AG04450 (cell line): ENCODE data around the gene NCR3LG1. TPM values are rescaled to one million over a fixed set of nuclear protein-coding genes. Genes with fewer than 3 reads are reported as not detected.

Experiments used
- CTCF ChIA-PET: fragments of 300-600, 350-600 bp; formaldehyde crosslinking; extraction: SDS; loops from one replicate; lab custom pipeline; 2022; ENCODE audit warnings: antibody characterized with exemption, inconsistent platforms; lab: Charles Lee
- POLR2A ChIA-PET: fragments of 350-600 bp; formaldehyde crosslinking; extraction: SDS; loops from one replicate; lab custom pipeline; 2021; ENCODE audit warnings: antibody characterized with exemption, inconsistent platforms; lab: Yijun Ruan, JAX
- DNase-seq: peaks from one replicate; pipeline ENCODE4 v3.0.0-alpha.2; 2011; ENCODE audit warnings: low read depth, low spot score
- H3K27ac ChIP-seq: one replicate; pipeline ENCODE4 v1.5.1; 2012; ENCODE audit warnings: low read depth, low read length, control low read depth
- H3K27me3 ChIP-seq: one replicate; pipeline ENCODE4 v1.6.0; 2012; ENCODE audit warnings: low read length; ENCODE audit not compliant: control insufficient read depth, insufficient read depth
- H3K4me3 ChIP-seq: 2 replicates; pipeline ENCODE4 v1.5.1; 2011; ENCODE audit warnings: mild to moderate bottlenecking, low read depth, low read length, control low read depth
- H3K9me3 ChIP-seq: 2 replicates; pipeline ENCODE4 v1.5.1; 2012; ENCODE audit warnings: low read length; ENCODE audit not compliant: control insufficient read depth, insufficient read depth
- CTCF ChIP-seq: IDR thresholded peaks from 2 replicates; pipeline ENCODE4 v1.5.1; 2011; ENCODE audit warnings: low read depth, low read length, control low read depth, inconsistent platforms
- polyA plus RNA-seq: library from polyadenylated mRNA; depleted of rRNA; stranded (reverse); fragments of >200 nt; gene quantifications from 2 replicates; pipeline ENCODE4 v1.2.3, GENCODE V29; 2011

NCR3LG1 gene
- polyA plus RNA-seq, 1 experiment: 3.3 TPM

- Histone ChIP-seq H3K9me3 (peaks cover 35% of the 10 kb centered on the region), H3K4me3 (no peak overlapping the region), H3K27ac (no peak overlapping the region), H3K27me3 (no peaks in the 10 kb centered on the region)
- no peak for TF ChIP-seq CTCF
- ChIA-PET CTCF (interaction anchor here (0.6 to 1.3 kb wide), 2 partner anchors 14 to 240 kb away, joined by 3 read pairs; no protein-coding TSS in a partner anchor), POLR2A (no interaction called here)
- DNase-seq: no peak
Measured at GRCh38 chr11:17369094-17369493, 17.5 kb downstream of the NCR3LG1 start.

GRCh38 chr11:17369684-17370243 lies 18.2 kb downstream of the NCR3LG1 start:
- POLR2A ChIA-PET: no interaction called here
- Histone ChIP-seq H3K27me3 (no peaks in the 10 kb centered on the region), H3K27ac (no peak overlapping the region), H3K9me3 (peaks cover 35% of the 10 kb centered on the region), H3K4me3 (no peak overlapping the region)
- CTCF ChIA-PET: interaction anchor here (1.3 to 1.9 kb wide), 2 partner anchors 14 to 15 kb away, joined by 3 to 6 read pairs; no protein-coding TSS in a partner anchor
- no peak for TF ChIP-seq CTCF
- no peak for DNase-seq

- Histone ChIP-seq H3K4me3 (no peak overlapping the region), H3K9me3 (peaks cover 35% of the 10 kb centered on the region), H3K27ac (no peak overlapping the region), H3K27me3 (no peaks in the 10 kb centered on the region)
- no peak for DNase-seq
- CTCF ChIA-PET: interaction anchor here (1.9 kb wide), 2 partner anchors 12 to 17 kb away, joined by 6 to 7 read pairs; no protein-coding TSS in a partner anchor
- no peak for TF ChIP-seq CTCF
- POLR2A ChIA-PET: interaction anchor here (0.5 kb wide), 1 partner anchor 356 kb away, joined by 3 read pairs; no protein-coding TSS in a partner anchor
Measured at GRCh38 chr11:17371614-17372013, 20.0 kb downstream of the NCR3LG1 start.

GRCh38 chr11:17375547-17375946 lies 23.9 kb downstream of the NCR3LG1 start:
- CTCF ChIA-PET: interaction anchor here (1.4 to 2.6 kb wide), 2 partner anchors 8 to 22 kb away, joined by 4 to 13 read pairs; no protein-coding TSS in a partner anchor
- Histone ChIP-seq H3K9me3 (peaks cover 23% of the 10 kb centered on the region), H3K4me3 (no peak overlapping the region), H3K27ac (no peak overlapping the region), H3K27me3 (no peaks in the 10 kb centered on the region)
- POLR2A ChIA-PET: no interaction called here
- no peak for TF ChIP-seq CTCF
- DNase-seq: no peak

- ChIA-PET POLR2A (no interaction called here), CTCF (interaction anchor here (2.6 kb wide), 1 partner anchor 7 kb away, joined by 13 read pairs; no protein-coding TSS in a partner anchor)
- DNase-seq: no peak
- H3K27me3 ChIP-seq: no peaks in the 10 kb centered on the region
- no peak for TF ChIP-seq CTCF
- no peak overlapping the region for H3K4me3 ChIP-seq
- H3K9me3 ChIP-seq: peaks cover 18% of the 10 kb centered on the region
- H3K27ac ChIP-seq: no peak overlapping the region
Measured at GRCh38 chr11:17376493-17376892, 24.9 kb downstream of the NCR3LG1 start.
